GM12878 (cell line): ENCODE results near the gene TP53BP1. TPM values are rescaled to one million over a fixed set of nuclear protein-coding genes. Genes with fewer than 3 reads are reported as not detected.

Experiments used
- polyA plus RNA-seq, 11 experiments: library from polyadenylated mRNA; depleted of rRNA in 4 of 11; unstranded in 6 of 11; stranded (reverse) in 5 of 11; fragments of >200 nt; fragmentation: Nextera tagmentation in 4 of 11; fragmentation: Illumina TruSeq in 1 of 11; extraction: Ambion mirVana in 4 of 11; extraction: Trizol in 1 of 11; gene quantifications; 1 replicate in 1 of 11; 2 replicates in 10 of 11; pipeline versions ENCODE4 v1.2.1 to v1.2.3, GENCODE V29; 2011 to 2016; ENCODE audit warnings: inconsistent platforms in 2 of 11, missing spikeins in 2 of 11, low read depth in 1 of 11
- total RNA-seq, 4 experiments: library from RNA; depleted of rRNA in 3 of 4; stranded (reverse); fragments of >200 nt in 3 of 4; fragmentation: Illumina TruSeq in 1 of 4; extraction: Trizol in 1 of 4; gene quantifications; 2 replicates each; pipeline versions ENCODE4 v1.2.1 to v1.2.3, GENCODE V29; 2013 to 2021

TP53BP1 gene
- total and polyA plus RNA-seq, 10 of the 15 experiments (the other 5 are each of a cell fraction or from before 2014, with no cell fraction given), result 6.2 to 50.2 (median 19.3) TPM

Other genes with a start within 250 kb of the TP53BP1 start
Only the 7 nearest of the 11 such genes appear.
- gene ZSCAN29, start 122.1 kb downstream of the TP53BP1 start, total RNA-seq (2014; rRNA removed), result 22.4 and 24.8 TPM in 2 replicates
- gene ZSCAN29, start 122.1 kb downstream of the TP53BP1 start, total RNA-seq (2014; rRNA removed; fragmentation: Illumina TruSeq; extraction: Trizol), result 17.9 TPM in 2 replicates
- gene ZSCAN29, start 122.1 kb downstream of the TP53BP1 start, total RNA-seq (2021), result 26.0 and 26.9 TPM in 2 replicates
- gene ZSCAN29, start 122.1 kb downstream of the TP53BP1 start, polyA plus RNA-seq (2011; rRNA removed), result 13.6 and 13.7 TPM in 2 replicates
- 15.6 and 17.0 TPM in 2 replicates for gene ZSCAN29, start 122.1 kb downstream of the TP53BP1 start, polyA plus RNA-seq (2014; fragmentation: Illumina TruSeq; extraction: Trizol)
- 1 to 10 TPM; 1.7 to 2.3 TPM for gene ZSCAN29, start 122.1 kb downstream of the TP53BP1 start, polyA plus RNA-seq (2014; fragmentation: Nextera tagmentation; extraction: Ambion mirVana)
- gene ZSCAN29, start 122.1 kb downstream of the TP53BP1 start, polyA plus RNA-seq (2014; rRNA removed), result 18.1 and 19.4 TPM in 2 replicates
- 10 to 100 TPM; 10.1 to 12.3 TPM for gene ZSCAN29, start 122.1 kb downstream of the TP53BP1 start, polyA plus RNA-seq (2016; fragmentation: Nextera tagmentation; extraction: Ambion mirVana)
- gene TUBGCP4, start 122.1 kb downstream of the TP53BP1 start, total RNA-seq (2014; rRNA removed), result 22.9 and 28.9 TPM in 2 replicates
- gene TUBGCP4, start 122.1 kb downstream of the TP53BP1 start, total RNA-seq (2014; rRNA removed; fragmentation: Illumina TruSeq; extraction: Trizol), result 15.0 and 17.8 TPM in 2 replicates
- 26.1 and 27.3 TPM in 2 replicates for gene TUBGCP4, start 122.1 kb downstream of the TP53BP1 start, total RNA-seq (2021)
- 27.2 and 27.5 TPM in 2 replicates for gene TUBGCP4, start 122.1 kb downstream of the TP53BP1 start, polyA plus RNA-seq (2011; rRNA removed)
- 22.3 and 24.7 TPM in 2 replicates for gene TUBGCP4, start 122.1 kb downstream of the TP53BP1 start, polyA plus RNA-seq (2014; fragmentation: Illumina TruSeq; extraction: Trizol)
- gene TUBGCP4, start 122.1 kb downstream of the TP53BP1 start, polyA plus RNA-seq (2014; fragmentation: Nextera tagmentation; extraction: Ambion mirVana), result 1 to 10 TPM; 6.3 to 8.0 TPM
- gene TUBGCP4, start 122.1 kb downstream of the TP53BP1 start, polyA plus RNA-seq (2014; rRNA removed), result 18.3 and 21.2 TPM in 2 replicates
- 10 to 100 TPM; 34.7 to 39.1 TPM for gene TUBGCP4, start 122.1 kb downstream of the TP53BP1 start, polyA plus RNA-seq (2016; fragmentation: Nextera tagmentation; extraction: Ambion mirVana)
- 0.06 and 0.11 TPM in 2 replicates for gene MAP1A, start 24.5 kb upstream of the TP53BP1 start, total RNA-seq (2014; rRNA removed)
- 0.04 and 0.05 TPM in 2 replicates for gene MAP1A, start 24.5 kb upstream of the TP53BP1 start, total RNA-seq (2014; rRNA removed; fragmentation: Illumina TruSeq; extraction: Trizol)
- 0.10 and 0.16 TPM in 2 replicates for gene MAP1A, start 24.5 kb upstream of the TP53BP1 start, total RNA-seq (2021)
- 0.01 TPM in 2 replicates for gene MAP1A, start 24.5 kb upstream of the TP53BP1 start, polyA plus RNA-seq (2011; rRNA removed)
- 0.06 and 0.07 TPM in 2 replicates for gene MAP1A, start 24.5 kb upstream of the TP53BP1 start, polyA plus RNA-seq (2014; fragmentation: Illumina TruSeq; extraction: Trizol)
- gene MAP1A, start 24.5 kb upstream of the TP53BP1 start, polyA plus RNA-seq (2014; fragmentation: Nextera tagmentation; extraction: Ambion mirVana), result under 1 TPM; under 0.01 to 0.03 TPM
- gene MAP1A, start 24.5 kb upstream of the TP53BP1 start, polyA plus RNA-seq (2014; rRNA removed), result 0.01 and 0.04 TPM in 2 replicates
- under 1 TPM; 0.05 to 0.07 TPM for gene MAP1A, start 24.5 kb upstream of the TP53BP1 start, polyA plus RNA-seq (2016; fragmentation: Nextera tagmentation; extraction: Ambion mirVana)
- 11.4 and 14.5 TPM in 2 replicates for gene PPIP5K1, start 97.1 kb upstream of the TP53BP1 start, total RNA-seq (2014; rRNA removed)
- 23.6 and 24.0 TPM in 2 replicates for gene PPIP5K1, start 97.1 kb upstream of the TP53BP1 start, total RNA-seq (2014; rRNA removed; fragmentation: Illumina TruSeq; extraction: Trizol)
- 36.5 and 37.2 TPM in 2 replicates for gene PPIP5K1, start 97.1 kb upstream of the TP53BP1 start, total RNA-seq (2021)
- 48.3 and 54.4 TPM in 2 replicates for gene PPIP5K1, start 97.1 kb upstream of the TP53BP1 start, polyA plus RNA-seq (2011; rRNA removed)
- gene PPIP5K1, start 97.1 kb upstream of the TP53BP1 start, polyA plus RNA-seq (2014; fragmentation: Illumina TruSeq; extraction: Trizol), result 28.7 and 35.2 TPM in 2 replicates
- 1 to 10 TPM; 2.5 to 4.5 TPM for gene PPIP5K1, start 97.1 kb upstream of the TP53BP1 start, polyA plus RNA-seq (2014; fragmentation: Nextera tagmentation; extraction: Ambion mirVana)
- 27.8 and 38.0 TPM in 2 replicates for gene PPIP5K1, start 97.1 kb upstream of the TP53BP1 start, polyA plus RNA-seq (2014; rRNA removed)
- gene PPIP5K1, start 97.1 kb upstream of the TP53BP1 start, polyA plus RNA-seq (2016; fragmentation: Nextera tagmentation; extraction: Ambion mirVana), result 10 to 100 TPM; 15.0 to 15.1 TPM
- 0.17 TPM in 1 of 2 replicates, not detected in the other for gene CKMT1B, start 100.9 kb upstream of the TP53BP1 start, total RNA-seq (2014; rRNA removed)
- 0.13 and 0.14 TPM in 2 replicates for gene CKMT1B, start 100.9 kb upstream of the TP53BP1 start, total RNA-seq (2014; rRNA removed; fragmentation: Illumina TruSeq; extraction: Trizol)
- gene CKMT1B, start 100.9 kb upstream of the TP53BP1 start, total RNA-seq (2021), result 0.13 and 0.21 TPM in 2 replicates
- gene CKMT1B, start 100.9 kb upstream of the TP53BP1 start, polyA plus RNA-seq (2011; rRNA removed), result not detected in 2 replicates
- gene CKMT1B, start 100.9 kb upstream of the TP53BP1 start, polyA plus RNA-seq (2014; fragmentation: Illumina TruSeq; extraction: Trizol), result 0.14 and 0.24 TPM in 2 replicates
- under 1 TPM; 0.07 to 0.35 TPM for gene CKMT1B, start 100.9 kb upstream of the TP53BP1 start, polyA plus RNA-seq (2014; fragmentation: Nextera tagmentation; extraction: Ambion mirVana)
- gene CKMT1B, start 100.9 kb upstream of the TP53BP1 start, polyA plus RNA-seq (2014; rRNA removed), result 0.32 TPM in 1 of 2 replicates, not detected in the other
- under 1 TPM in 1 of 2 experiments, not detected in 1; 0.29 TPM for gene CKMT1B, start 100.9 kb upstream of the TP53BP1 start, polyA plus RNA-seq (2016; fragmentation: Nextera tagmentation; extraction: Ambion mirVana)
- gene STRC, start 125.6 kb upstream of the TP53BP1 start, total RNA-seq (2014; rRNA removed), result 0.23 and 0.27 TPM in 2 replicates
- 0.04 and 0.14 TPM in 2 replicates for gene STRC, start 125.6 kb upstream of the TP53BP1 start, total RNA-seq (2014; rRNA removed; fragmentation: Illumina TruSeq; extraction: Trizol)
- gene STRC, start 125.6 kb upstream of the TP53BP1 start, total RNA-seq (2021), result 0.16 and 0.28 TPM in 2 replicates
- gene STRC, start 125.6 kb upstream of the TP53BP1 start, polyA plus RNA-seq (2011; rRNA removed), result 0.43 and 0.45 TPM in 2 replicates
- gene STRC, start 125.6 kb upstream of the TP53BP1 start, polyA plus RNA-seq (2014; fragmentation: Illumina TruSeq; extraction: Trizol), result 0.16 and 0.22 TPM in 2 replicates
- gene STRC, start 125.6 kb upstream of the TP53BP1 start, polyA plus RNA-seq (2014; fragmentation: Nextera tagmentation; extraction: Ambion mirVana), result under 1 TPM in 1 of 2 experiments, not detected in 1; 0.10 TPM
- 0.14 and 0.38 TPM in 2 replicates for gene STRC, start 125.6 kb upstream of the TP53BP1 start, polyA plus RNA-seq (2014; rRNA removed)
- gene STRC, start 125.6 kb upstream of the TP53BP1 start, polyA plus RNA-seq (2016; fragmentation: Nextera tagmentation; extraction: Ambion mirVana), result under 1 TPM; 0.16 to 0.21 TPM
- 1.1 and 2.1 TPM in 2 replicates for gene CATSPER2, start 155.7 kb upstream of the TP53BP1 start, total RNA-seq (2014; rRNA removed)
- gene CATSPER2, start 155.7 kb upstream of the TP53BP1 start, total RNA-seq (2014; rRNA removed; fragmentation: Illumina TruSeq; extraction: Trizol), result 2.6 and 2.7 TPM in 2 replicates
- gene CATSPER2, start 155.7 kb upstream of the TP53BP1 start, total RNA-seq (2021), result 2.3 and 4.3 TPM in 2 replicates
- gene CATSPER2, start 155.7 kb upstream of the TP53BP1 start, polyA plus RNA-seq (2011; rRNA removed), result 5.6 TPM in 2 replicates
- 4.4 and 7.2 TPM in 2 replicates for gene CATSPER2, start 155.7 kb upstream of the TP53BP1 start, polyA plus RNA-seq (2014; fragmentation: Illumina TruSeq; extraction: Trizol)
- 1 to 10 TPM in 1 of 2 experiments, under 1 TPM in 1; 0.64 to 2.4 TPM for gene CATSPER2, start 155.7 kb upstream of the TP53BP1 start, polyA plus RNA-seq (2014; fragmentation: Nextera tagmentation; extraction: Ambion mirVana)
- gene CATSPER2, start 155.7 kb upstream of the TP53BP1 start, polyA plus RNA-seq (2014; rRNA removed), result 3.3 and 3.6 TPM in 2 replicates
- gene CATSPER2, start 155.7 kb upstream of the TP53BP1 start, polyA plus RNA-seq (2016; fragmentation: Nextera tagmentation; extraction: Ambion mirVana), result 1 to 10 TPM; 2.5 to 3.5 TPM